ENCODE data around the gene ZFYVE28. TPM values are rescaled to one million over a fixed set of nuclear protein-coding genes. Genes with fewer than 3 reads are reported as not detected.

The ZFYVE28 gene
- total RNA-seq, 3 donors from 2014 or later = 32.4 to 56.4 (median 42.9) TPM

DNA sequence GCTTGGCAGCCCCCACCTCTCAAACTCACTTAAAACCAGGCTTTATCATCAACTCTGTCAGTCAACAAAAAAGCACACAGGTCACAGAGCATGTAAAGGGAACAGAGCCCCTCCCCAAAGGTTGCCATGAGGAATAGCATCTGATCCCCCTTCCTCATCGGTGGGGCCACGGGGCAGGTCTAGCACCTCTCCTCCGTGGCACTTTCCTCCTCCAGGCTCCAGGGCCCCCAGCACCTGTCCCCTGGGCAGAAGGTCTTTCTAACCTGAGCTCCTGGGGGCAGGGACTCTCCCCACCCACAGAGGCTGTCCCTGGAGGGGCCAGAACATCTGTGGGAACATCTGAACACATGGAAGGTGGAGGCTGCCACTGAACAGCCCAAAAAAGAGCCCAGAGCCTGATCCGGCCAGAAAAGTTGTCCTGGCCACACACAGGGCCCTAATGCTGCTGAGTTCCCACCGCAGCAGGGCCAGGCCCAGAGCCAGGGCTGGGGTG, 65.7 kb downstream of the ZFYVE28 start:
- TF ChIP-seq, protein P1, sequence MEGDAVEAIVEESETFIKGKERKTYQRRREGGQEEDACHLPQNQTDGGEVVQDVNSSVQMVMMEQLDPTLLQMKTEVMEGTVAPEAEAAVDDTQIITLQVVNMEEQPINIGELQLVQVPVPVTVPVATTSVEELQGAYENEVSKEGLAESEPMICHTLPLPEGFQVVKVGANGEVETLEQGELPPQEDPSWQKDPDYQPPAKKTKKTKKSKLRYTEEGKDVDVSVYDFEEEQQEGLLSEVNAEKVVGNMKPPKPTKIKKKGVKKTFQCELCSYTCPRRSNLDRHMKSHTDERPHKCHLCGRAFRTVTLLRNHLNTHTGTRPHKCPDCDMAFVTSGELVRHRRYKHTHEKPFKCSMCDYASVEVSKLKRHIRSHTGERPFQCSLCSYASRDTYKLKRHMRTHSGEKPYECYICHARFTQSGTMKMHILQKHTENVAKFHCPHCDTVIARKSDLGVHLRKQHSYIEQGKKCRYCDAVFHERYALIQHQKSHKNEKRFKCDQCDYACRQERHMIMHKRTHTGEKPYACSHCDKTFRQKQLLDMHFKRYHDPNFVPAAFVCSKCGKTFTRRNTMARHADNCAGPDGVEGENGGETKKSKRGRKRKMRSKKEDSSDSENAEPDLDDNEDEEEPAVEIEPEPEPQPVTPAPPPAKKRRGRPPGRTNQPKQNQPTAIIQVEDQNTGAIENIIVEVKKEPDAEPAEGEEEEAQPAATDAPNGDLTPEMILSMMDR (IDR thresholded peaks at IDR 0.05) = no peak
- intact Hi-C loops (cut with DNase I, micrococcal nuclease) = no loop called here
- no peak for ATAC-seq
- Histone ChIP-seq H3K9me3 (no peaks in the 10 kb centered on the region), H3K4me1 (ENCODE audit: low read depth) (no peaks in the 10 kb centered on the region), H3K4me3 (no peak overlapping the region), H3K36me3 (ENCODE audit: low read depth) (no peaks in the 10 kb centered on the region)
- peak in 1 of 3 donors; percentile 27 for DNase-seq

DNA sequence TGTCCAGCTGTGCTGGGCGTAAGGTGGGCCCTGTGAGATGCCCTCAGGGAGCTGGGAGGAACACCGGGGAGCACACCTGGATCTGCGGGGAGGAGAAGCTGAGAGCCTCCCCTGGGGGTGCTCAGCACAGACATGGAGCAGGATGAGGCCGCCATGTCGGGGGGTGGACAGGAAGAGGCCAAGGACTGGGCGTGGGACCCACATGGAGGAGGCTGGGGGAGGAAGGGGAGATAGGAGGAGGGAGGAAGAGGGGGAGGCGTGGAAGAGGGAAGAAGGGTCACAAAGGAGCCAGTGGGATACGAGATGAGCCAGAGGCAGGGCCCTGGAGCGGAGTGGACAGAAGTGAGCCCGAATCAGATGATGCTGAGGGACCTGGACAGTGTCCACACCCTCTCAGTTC, 66.3 kb downstream of the ZFYVE28 start:
- intact Hi-C loops (cut with DNase I, micrococcal nuclease) = no loop called here
- Histone ChIP-seq H3K4me1 (ENCODE audit: low read depth) (no peaks in the 10 kb centered on the region), H3K36me3 (ENCODE audit: low read depth) (no peaks in the 10 kb centered on the region), H3K4me3 (no peak overlapping the region), H3K9me3 (no peaks in the 10 kb centered on the region)
- ATAC-seq = no peak
- DNase-seq = peak in 1 of 3 donors; percentile 15
- TF ChIP-seq, protein P1 (IDR thresholded peaks at IDR 0.05) = no peak

DNA sequence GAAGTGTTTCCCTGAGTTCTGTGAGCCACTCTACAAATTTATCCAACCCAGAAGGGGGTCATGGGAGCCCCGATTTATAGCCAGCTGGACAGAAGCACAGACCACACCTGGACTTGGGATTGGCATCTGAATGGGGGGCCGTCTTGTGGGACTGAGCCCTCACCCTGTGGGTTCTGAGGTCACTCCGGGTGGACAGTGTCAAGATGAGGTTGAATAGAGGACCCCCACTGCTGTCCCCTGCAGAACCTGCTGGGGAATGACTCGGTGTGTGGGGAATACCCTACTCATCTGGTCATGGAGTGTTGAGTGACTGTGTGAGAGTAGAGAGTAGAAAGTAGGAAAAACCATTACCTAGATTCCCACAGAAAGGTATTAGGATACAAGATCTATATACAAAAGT, 67.5 kb downstream of the ZFYVE28 start:
- no peak for DNase-seq
- Histone ChIP-seq H3K36me3 (ENCODE audit: low read depth) (no peaks in the 10 kb centered on the region), H3K4me1 (ENCODE audit: low read depth) (no peaks in the 10 kb centered on the region), H3K9me3 (no peaks in the 10 kb centered on the region), H3K4me3 (no peak overlapping the region)
- no peak for ATAC-seq
- TF ChIP-seq, protein P1 (IDR thresholded peaks at IDR 0.05) = no peak
- intact Hi-C loops (cut with DNase I, micrococcal nuclease) = no loop called here

DNA sequence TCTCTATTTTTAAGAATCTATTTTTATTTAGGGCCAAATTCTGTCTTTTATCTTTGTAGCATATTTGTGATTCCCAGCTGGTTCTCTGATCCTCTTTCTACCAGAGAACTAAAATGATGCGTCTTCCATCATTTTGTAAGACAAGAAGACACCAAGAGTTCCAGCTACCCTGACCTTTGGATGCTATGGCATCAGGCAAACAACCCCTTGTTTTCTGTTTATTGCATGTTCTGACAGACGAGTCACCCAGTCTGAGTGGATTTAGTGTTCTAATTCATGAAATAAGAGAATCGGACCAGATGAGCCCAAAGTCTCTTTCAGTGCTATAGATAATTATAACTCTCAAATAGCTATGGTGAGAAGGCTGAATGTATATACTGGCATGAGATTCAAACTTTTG, 69.7 kb downstream of the ZFYVE28 start:
- Histone ChIP-seq H3K9me3 (no peaks in the 10 kb centered on the region), H3K4me1 (ENCODE audit: low read depth) (no peaks in the 10 kb centered on the region), H3K4me3 (no peak overlapping the region), H3K36me3 (ENCODE audit: low read depth) (no peaks in the 10 kb centered on the region)
- intact Hi-C loops (cut with DNase I, micrococcal nuclease) = no loop called here
- TF ChIP-seq, protein P1 (IDR thresholded peaks at IDR 0.05) = no peak
- ATAC-seq (no peak), DNase-seq (no peak)

DNA sequence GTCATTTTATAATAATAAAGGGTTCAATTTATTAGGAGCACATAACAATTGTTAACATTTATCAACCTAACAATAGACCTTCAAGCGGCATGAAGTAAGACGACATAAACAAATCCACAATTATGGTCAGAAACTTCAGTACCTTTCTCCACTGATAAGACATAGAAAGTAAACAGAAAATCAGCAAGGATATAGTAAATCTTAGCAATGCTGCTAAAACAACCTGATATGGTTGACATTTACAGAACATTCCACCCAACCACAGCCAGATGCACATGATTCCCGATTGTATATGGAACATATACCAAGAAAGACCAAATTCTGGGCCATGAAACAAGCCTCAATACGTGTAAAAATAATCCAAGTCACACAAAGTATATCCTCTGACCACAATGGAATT, 71.3 kb downstream of the ZFYVE28 start:
- ATAC-seq (no peak), DNase-seq (no peak)
- intact Hi-C loops (cut with DNase I, micrococcal nuclease) = no loop called here
- Histone ChIP-seq H3K4me3 (no peak overlapping the region), H3K4me1 (ENCODE audit: low read depth) (no peaks in the 10 kb centered on the region), H3K36me3 (ENCODE audit: low read depth) (no peaks in the 10 kb centered on the region), H3K9me3 (no peaks in the 10 kb centered on the region)
- TF ChIP-seq, protein P1 (IDR thresholded peaks at IDR 0.05) = no peak

DNA sequence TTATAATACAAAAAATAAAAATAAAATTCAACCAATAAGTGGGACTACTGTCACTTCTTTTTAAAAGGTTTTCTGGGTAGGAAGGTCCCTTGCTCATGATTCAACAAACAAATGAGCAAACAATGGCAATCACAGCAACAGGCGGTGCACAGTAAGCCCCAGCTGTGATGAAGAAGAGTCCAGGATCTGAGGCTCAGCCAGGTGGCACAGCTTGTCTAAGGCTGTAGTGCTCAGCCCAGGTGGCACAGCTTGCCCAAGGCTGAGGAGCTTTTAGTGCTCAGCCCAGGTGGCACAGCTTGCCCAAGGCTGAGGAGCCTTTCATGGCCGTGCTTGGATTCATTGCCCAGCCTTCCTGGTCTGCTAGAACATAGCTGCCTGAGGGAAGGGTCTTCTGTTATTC, 75.0 kb downstream of the ZFYVE28 start:
- H3K36me3 ChIP-seq (ENCODE audit: low read depth) = no peaks in the 10 kb centered on the region
- ATAC-seq (no peak), DNase-seq (peak in 1 of 3 donors; percentile 19)
- H3K9me3 ChIP-seq = no peaks in the 10 kb centered on the region
- no peak overlapping the region for H3K4me3 ChIP-seq
- no peaks in the 10 kb centered on the region for H3K4me1 ChIP-seq (ENCODE audit: low read depth)
- intact Hi-C loops (cut with DNase I, micrococcal nuclease) = no loop called here
- TF ChIP-seq, protein P1 (IDR thresholded peaks at IDR 0.05) = no peak

Measured in mucosa of descending colon (tissue), 3 donors.